Measurements from ENCODE around the gene OXER1.

The OXER1 gene

GRCh38 chr2:42783511-42783910 lies 19.6 kb upstream of the OXER1 start:
- Histone ChIP-seq H3K36me3 (ENCODE audit: control insufficient read depth, insufficient read depth, low read length) (peaks cover 7% of the 10 kb centered on the region), H3K27me3 (replicated peaks; ENCODE audit: control insufficient read depth, insufficient read depth, low read length) (no peaks in the 10 kb centered on the region), H3K4me3 (replicated peaks; ENCODE audit: low read depth, low read length) (no peak overlapping the region)
- no peak for TF ChIP-seq CTCF (IDR thresholded peaks at IDR 0.05; ENCODE audit: insufficient read depth, low read length, poor library complexity, severe bottlenecking)
- no peak for DNase-seq (ENCODE audit: extremely low read depth, insufficient read length)

- Histone ChIP-seq H3K4me3 (replicated peaks; ENCODE audit: low read depth, low read length) (no peak overlapping the region), H3K27me3 (replicated peaks; ENCODE audit: control insufficient read depth, insufficient read depth, low read length) (no peaks in the 10 kb centered on the region), H3K36me3 (ENCODE audit: control insufficient read depth, insufficient read depth, low read length) (peaks cover 7% of the 10 kb centered on the region)
- no peak for TF ChIP-seq CTCF (IDR thresholded peaks at IDR 0.05; ENCODE audit: insufficient read depth, low read length, poor library complexity, severe bottlenecking)
- DNase-seq (ENCODE audit: extremely low read depth, insufficient read length): no peak
Measured at GRCh38 chr2:42781181-42781580, 17.2 kb upstream of the OXER1 start.

DNA sequence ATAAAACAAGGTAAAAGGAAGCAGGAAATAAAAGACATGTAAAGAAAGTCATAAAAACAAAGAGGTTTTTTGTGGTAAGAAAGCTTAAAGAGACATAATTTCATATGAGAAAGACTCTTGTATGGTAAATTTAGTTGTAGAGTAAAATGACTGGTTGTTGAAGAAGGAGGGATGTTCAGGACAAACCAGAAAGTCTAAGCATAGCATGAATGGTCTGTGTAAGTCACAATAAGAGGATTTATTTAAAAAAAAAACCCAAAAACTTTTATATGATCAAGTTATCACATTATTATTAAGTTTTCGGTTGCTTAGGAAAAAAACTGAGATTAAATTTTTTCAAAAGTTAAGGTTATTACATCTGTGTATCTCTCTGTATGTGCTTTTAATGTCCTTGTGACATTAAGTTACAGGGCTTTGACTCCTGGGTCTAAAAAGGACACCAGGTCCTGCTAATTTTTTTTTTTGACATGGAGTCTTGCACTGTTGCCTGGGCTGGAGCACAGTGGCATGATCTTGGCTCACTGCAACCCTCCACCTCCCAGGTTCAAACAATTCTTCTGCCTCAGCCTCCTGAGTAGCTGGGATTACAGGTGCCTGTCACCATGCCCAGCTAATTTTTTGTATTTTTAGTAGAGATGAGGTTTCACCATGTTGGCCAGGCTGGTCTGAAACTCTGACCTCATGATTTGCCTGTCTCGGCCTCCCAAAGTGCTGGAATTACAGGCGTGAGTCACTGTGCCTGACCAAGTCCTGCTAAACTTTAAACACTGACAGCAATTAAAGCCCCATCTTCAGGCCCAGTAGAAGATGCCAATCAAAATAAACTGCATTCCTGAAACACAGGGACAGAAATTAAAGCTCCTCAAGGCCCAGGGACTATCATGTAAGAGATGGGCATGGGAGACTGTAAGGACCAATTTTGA lies 14.2 kb upstream of the OXER1 start:
- Histone ChIP-seq H3K36me3 (ENCODE audit: control insufficient read depth, insufficient read depth, low read length) (peaks cover 2% of the 10 kb centered on the region), H3K27me3 (replicated peaks; ENCODE audit: control insufficient read depth, insufficient read depth, low read length) (no peaks in the 10 kb centered on the region), H3K4me3 (replicated peaks; ENCODE audit: low read depth, low read length) (no peak overlapping the region)
- DNase-seq (ENCODE audit: extremely low read depth, insufficient read length): no peak
- TF ChIP-seq CTCF (IDR thresholded peaks at IDR 0.05; ENCODE audit: insufficient read depth, low read length, poor library complexity, severe bottlenecking): no peak

GRCh38 chr2:42775810-42776209 lies 11.9 kb upstream of the OXER1 start:
- Histone ChIP-seq H3K36me3 (ENCODE audit: control insufficient read depth, insufficient read depth, low read length) (peaks cover 2% of the 10 kb centered on the region), H3K4me3 (replicated peaks; ENCODE audit: low read depth, low read length) (no peak overlapping the region), H3K27me3 (replicated peaks; ENCODE audit: control insufficient read depth, insufficient read depth, low read length) (no peaks in the 10 kb centered on the region)
- DNase-seq (ENCODE audit: extremely low read depth, insufficient read length): no peak
- TF ChIP-seq CTCF (IDR thresholded peaks at IDR 0.05; ENCODE audit: insufficient read depth, low read length, poor library complexity, severe bottlenecking): no peak

- peaks cover 3% of the 10 kb centered on the region for H3K36me3 ChIP-seq (ENCODE audit: control insufficient read depth, insufficient read depth, low read length)
- no peak overlapping the region for H3K4me3 ChIP-seq (replicated peaks; ENCODE audit: low read depth, low read length)
- H3K27me3 ChIP-seq (replicated peaks; ENCODE audit: control insufficient read depth, insufficient read depth, low read length): no peaks in the 10 kb centered on the region
- no peak for TF ChIP-seq CTCF (IDR thresholded peaks at IDR 0.05; ENCODE audit: insufficient read depth, low read length, poor library complexity, severe bottlenecking)
- DNase-seq (ENCODE audit: extremely low read depth, insufficient read length): no peak
Measured at GRCh38 chr2:42775186-42775585, 11.3 kb upstream of the OXER1 start.
